ES-I3 (cell line): ENCODE measurements around the gene RAB3D.
"Not testable (repeated sequence)": the region's sequence is repeated elsewhere in the genome, so short reads cannot be mapped to it uniquely, and the experiment has no call there.

Experiments
- H3K36me3 ChIP-seq: 2 replicates; pipeline ENCODE4 v1.6.1; 2013; ENCODE audit warnings: mild to moderate bottlenecking, low read length, control low read depth, moderate library complexity; ENCODE audit not compliant: insufficient read depth
- H3K4me1 ChIP-seq: 2 replicates; pipeline ENCODE4 v1.6.1; 2013; ENCODE audit warnings: mild to moderate bottlenecking, control low read depth, low read length; ENCODE audit not compliant: insufficient read depth
- H3K9ac ChIP-seq: 2 replicates; pipeline ENCODE4 v1.6.1; 2013; ENCODE audit warnings: low read depth, mild to moderate bottlenecking, low read length, moderate library complexity
- H3K9me3 ChIP-seq: 2 replicates; pipeline ENCODE4 v1.6.1; 2013; ENCODE audit warnings: mild to moderate bottlenecking, low read length, moderate library complexity; ENCODE audit not compliant: control insufficient read depth, insufficient read depth

The RAB3D gene, protein sequence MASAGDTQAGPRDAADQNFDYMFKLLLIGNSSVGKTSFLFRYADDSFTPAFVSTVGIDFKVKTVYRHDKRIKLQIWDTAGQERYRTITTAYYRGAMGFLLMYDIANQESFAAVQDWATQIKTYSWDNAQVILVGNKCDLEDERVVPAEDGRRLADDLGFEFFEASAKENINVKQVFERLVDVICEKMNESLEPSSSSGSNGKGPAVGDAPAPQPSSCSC

DNA sequence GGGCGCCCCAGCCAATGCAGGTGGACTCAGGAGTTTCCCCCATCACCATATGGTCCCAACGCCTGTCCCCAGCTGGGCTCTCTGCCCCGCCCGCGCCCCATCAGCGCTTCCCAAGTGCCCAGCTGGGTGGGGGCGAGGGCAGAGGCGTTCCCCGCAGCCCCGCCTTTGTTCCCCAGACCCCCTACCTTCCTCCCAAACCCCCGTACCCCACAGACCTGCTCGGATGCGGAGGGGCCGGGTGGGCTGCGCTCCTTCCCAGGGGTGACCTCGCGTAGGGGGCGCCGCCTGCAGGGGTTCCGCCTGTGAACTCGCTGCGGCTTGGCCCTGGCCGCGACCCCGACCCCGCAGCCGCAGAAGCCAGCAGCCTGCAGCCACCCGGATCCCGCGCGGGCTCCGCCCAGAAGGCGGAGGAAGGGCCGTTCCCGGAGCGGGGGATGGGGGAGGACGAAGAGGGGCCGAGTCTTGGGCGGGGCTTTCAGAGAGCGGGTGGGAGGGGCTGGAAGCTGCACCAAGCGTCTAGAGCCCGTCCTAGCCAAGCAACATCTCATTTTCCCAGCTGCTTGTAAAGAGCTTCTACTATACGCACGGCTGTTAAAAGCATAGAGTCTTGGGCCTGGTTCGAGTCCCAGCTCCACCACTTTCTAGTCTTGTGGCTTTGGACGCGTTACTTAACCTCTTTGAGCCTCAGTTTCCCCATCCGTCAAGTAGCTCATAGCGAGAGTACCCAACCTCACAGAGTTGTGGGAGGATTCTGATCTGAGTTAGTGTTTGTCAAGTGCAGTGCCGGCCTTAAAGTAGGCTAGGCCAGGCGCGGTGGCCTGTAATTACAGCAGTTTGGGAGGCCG lies at the start of gene RAB3D:
TSS of gene RAB3D (minus strand) at position 404 of the 845 bp plus-strand sequence. CDS start 2,258 bp downstream, outside the sequence.
- H3K36me3 ChIP-seq = peaks cover 5% of the 10 kb centered on the region; the same call in 1 of the 2 replicates
- peak within 1 kb of the TSS; percentile 58 for H3K9ac ChIP-seq
- H3K9me3 ChIP-seq = no peaks in the 10 kb centered on the region
- H3K4me1 ChIP-seq = peaks cover 4% of the 10 kb centered on the region; the same call in 1 of the 2 replicates

DNA sequence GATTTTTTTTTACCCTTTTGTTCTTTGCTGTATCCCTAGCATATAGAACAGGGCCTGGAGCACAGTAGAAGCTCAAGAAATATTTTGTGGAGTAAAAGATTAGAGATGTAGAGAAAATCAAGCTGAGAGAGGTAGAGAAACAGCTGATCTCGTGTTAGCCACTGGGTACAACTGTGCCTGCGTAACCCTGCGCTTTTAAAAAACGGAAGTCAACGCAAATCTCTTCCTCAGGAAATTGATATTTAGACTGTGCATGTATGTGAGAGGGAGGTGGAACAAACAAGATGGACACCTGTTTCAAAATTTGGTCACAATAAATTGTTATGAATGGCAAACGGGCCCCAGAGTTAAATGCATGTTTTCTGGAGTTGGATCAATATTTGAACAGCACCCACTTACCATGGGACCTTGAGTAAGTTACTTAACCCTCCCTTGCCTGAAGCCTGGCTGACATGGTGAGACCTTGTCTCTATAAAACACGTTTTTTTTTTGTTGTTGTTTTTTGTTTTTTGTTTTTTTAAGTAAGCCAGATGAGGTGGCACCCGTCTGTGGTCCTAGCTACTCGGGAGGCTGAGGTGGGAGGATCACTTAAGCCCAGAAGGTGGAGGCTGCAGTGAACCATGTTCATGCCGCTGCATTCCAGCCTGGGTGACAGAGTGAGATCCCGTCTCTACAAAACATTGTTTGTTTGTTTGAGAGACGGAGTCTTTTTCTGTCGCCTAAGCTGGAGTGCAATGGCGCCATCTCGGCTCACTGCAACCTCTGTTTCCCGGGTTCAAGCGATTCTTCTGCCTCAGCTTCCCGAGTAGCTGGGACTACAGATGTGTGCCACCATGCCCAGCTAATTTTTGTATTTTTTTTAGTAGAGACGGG lies 47.9 kb upstream of the RAB3D start:
- H3K9ac ChIP-seq = no peak overlapping the region

DNA sequence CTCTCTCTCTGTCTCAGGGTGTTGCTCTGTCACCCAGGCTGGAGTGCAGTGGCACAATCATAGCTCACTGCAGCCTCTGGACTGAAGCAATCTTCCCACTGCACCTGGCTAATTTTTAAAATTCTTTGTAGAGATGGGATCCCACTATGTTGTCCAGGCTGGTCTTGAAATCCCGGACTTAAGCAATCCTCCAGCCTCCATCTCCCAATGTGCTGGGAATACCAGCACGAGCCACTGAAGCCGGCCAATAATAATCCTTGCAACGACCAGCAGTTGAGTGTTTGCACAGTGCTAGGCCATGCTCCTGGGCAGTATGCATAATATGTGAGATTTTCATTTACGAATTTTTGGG lies 45.3 kb upstream of the RAB3D start:
- Histone ChIP-seq H3K9me3 (no peaks in the 10 kb centered on the region), H3K36me3 (no peaks in the 10 kb centered on the region), H3K4me1 (no peaks in the 10 kb centered on the region), H3K9ac (peak overlapping the region; percentile 72; the same call in 1 of the 2 replicates)

More for the DNA sequence above, 47.9 kb upstream of the RAB3D start:
- Histone ChIP-seq H3K36me3 (no peaks in the 10 kb centered on the region), H3K4me1 (no peaks in the 10 kb centered on the region), H3K9me3 (no peaks in the 10 kb centered on the region)

DNA sequence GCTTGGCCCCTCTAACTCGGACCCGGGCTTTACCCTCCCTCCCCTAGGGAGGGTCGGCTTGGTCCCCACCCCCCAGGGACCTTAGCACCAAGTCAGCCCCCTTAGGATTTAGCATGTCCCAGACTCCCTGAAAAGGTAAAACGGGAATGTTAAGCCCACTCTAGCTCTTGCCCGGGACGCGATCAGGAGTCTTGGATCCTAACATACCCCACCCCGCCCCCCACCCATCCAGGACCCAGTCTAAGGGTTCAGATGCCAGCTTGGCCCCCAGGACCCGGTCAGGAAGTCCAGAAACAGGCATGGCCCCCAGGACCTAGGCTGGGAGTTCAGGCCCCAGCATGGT lies 44.2 kb upstream of the RAB3D start:
- H3K36me3 ChIP-seq = no peaks in the 10 kb centered on the region
- no peaks in the 10 kb centered on the region for H3K9me3 ChIP-seq
- peak overlapping the region; percentile 72 for H3K9ac ChIP-seq
- H3K4me1 ChIP-seq = no peaks in the 10 kb centered on the region

DNA sequence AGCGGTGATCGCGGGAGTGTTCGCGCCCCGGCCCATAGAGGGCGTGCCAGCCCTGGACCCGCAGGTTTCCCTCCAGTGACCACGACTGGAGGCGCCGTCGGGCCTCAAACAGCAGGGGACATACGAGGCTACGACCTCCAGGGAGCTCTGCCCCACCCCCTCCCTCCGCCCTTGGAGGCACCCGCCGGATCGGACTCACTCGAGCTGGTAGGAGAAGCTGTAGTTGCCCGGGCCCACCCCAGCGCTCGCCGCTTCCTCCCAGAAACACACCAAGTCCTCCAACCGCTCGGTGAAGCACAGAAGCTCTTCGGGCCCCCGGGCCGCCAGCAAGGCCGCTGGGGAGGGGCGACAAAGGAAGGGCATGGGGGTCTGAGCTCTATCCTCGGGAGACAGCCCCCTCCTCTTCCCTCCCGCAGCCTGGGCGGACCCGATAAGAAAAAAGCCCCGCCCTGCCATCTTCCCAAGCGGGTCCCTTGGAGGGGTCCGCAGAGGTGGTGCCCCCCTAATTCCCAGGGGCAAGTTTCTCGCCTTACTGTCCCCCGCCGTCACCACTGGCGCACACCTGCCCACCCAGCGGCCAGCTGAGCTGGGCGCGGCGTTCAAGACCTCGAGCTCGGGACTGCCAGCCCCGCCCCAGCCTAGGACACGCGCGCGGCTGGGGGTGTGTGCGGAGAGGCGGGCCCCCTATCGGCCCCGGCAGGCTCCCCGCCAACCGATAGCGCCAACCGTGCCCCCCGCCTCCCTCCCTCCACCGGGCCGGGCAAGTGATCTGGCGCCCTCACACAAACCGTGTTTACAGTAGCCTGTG lies 43.6 kb upstream of the RAB3D start:
- Histone ChIP-seq H3K36me3 (no peaks in the 10 kb centered on the region), H3K4me1 (no peaks in the 10 kb centered on the region), H3K9ac (peak overlapping the region; percentile 72), H3K9me3 (no peaks in the 10 kb centered on the region)

DNA sequence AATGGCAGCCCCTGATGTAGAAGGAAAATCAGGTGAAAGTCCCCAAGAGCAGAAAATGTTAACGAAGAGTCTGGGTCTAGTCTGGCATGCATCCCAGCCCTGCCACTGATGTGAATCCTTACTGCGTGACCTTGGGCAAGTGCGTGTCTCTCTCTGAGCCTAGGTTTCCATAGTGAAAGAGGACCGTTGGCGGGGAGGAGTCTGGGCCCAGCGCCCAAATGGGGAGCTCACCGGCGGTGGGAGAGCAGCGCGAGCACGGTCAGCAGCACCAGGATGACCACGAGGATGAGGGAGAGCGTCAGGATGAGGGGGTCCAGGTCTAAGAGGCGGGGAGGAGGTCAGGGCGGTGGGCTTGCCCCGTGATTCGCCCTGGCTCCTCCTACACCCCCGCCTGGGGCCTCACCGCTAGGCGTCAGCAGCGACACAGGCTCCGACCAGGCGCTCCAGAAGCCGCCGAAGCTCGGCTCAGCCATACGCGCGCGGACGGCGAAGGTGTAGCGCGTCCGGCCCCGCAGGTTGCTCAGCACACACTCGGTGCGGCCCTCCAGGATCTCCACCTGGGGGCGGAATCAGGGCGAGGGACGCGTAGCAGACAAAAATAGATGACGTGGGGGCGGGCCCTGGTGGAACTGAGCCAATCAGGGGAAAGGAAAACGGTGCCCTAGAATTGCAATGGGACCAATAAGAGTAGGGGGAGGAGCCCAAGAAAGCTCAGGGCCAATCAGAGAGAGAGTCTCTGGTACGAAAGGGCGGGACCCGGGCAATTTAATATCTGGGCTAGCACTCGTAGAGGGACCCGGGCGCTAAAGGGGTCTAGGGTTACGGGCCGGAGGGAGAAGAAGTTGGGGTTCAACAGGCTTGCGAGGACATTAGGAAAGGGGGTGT lies 41.4 kb upstream of the RAB3D start:
- no peaks in the 10 kb centered on the region for H3K36me3 ChIP-seq
- H3K9me3 ChIP-seq = no peaks in the 10 kb centered on the region
- no peaks in the 10 kb centered on the region; the same call in 1 of the 2 replicates for H3K4me1 ChIP-seq
- H3K9ac ChIP-seq = peak overlapping the region; percentile 84

DNA sequence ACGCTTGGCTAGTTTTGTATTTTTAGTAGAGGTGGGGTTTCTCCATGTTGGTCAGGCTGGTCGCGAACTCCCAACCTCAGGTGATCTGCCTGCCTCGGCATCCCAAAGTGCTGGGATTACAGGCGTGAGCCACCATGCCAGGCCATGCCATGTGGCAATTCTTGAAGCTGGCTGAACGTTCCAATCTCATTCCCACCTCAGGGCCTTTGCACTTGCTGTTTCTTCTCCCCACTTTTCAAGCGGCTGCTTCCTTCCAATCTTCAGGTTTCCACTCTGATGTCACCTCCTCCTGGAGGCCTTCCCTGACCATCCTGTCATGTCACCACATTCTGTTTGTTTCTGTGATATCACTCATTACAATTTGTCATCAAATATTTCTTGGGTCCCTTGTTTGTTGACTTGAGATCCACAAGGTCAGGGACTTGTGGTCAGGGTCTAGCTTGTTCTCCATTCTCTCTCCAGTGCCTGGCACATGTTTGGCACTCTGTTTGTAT lies 40.4 kb upstream of the RAB3D start:
- Histone ChIP-seq H3K4me1 (no peaks in the 10 kb centered on the region; the same call in 1 of the 2 replicates), H3K9ac (peak overlapping the region; percentile 84; the same call in 1 of the 2 replicates)

DNA sequence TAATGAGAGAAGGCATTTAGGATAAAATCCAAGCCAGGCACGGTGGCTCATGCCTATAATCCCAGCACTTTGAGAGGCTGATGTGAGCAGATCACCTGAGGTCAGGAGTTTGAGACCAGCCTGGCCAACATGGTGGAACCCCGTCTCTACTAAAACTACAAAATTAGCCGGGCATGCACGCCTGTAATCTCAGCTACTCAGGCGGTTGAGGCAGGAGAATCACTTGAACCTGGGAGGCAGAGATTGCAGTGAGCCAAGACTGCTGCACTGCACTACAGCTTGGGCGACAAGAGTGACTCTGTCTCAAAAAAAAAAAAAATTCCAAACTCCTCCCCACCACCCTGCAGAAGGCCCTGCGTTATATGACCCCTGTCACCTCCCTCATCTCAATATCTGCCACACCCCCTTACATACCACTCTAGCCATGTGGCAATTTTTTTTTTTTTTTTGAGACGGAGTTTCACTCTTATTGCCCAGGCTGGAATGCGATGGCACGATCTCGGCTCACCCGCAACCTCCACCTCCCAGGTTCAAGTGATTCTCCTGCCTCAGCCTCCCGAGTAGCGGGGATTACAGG lies 39.9 kb upstream of the RAB3D start:
- not testable (repeated sequence) for H3K9ac ChIP-seq, H3K9me3 ChIP-seq, H3K36me3 ChIP-seq, H3K4me1 ChIP-seq

More for the DNA sequence above, 40.4 kb upstream of the RAB3D start:
- Histone ChIP-seq H3K36me3 (no peaks in the 10 kb centered on the region), H3K9me3 (no peaks in the 10 kb centered on the region)

DNA sequence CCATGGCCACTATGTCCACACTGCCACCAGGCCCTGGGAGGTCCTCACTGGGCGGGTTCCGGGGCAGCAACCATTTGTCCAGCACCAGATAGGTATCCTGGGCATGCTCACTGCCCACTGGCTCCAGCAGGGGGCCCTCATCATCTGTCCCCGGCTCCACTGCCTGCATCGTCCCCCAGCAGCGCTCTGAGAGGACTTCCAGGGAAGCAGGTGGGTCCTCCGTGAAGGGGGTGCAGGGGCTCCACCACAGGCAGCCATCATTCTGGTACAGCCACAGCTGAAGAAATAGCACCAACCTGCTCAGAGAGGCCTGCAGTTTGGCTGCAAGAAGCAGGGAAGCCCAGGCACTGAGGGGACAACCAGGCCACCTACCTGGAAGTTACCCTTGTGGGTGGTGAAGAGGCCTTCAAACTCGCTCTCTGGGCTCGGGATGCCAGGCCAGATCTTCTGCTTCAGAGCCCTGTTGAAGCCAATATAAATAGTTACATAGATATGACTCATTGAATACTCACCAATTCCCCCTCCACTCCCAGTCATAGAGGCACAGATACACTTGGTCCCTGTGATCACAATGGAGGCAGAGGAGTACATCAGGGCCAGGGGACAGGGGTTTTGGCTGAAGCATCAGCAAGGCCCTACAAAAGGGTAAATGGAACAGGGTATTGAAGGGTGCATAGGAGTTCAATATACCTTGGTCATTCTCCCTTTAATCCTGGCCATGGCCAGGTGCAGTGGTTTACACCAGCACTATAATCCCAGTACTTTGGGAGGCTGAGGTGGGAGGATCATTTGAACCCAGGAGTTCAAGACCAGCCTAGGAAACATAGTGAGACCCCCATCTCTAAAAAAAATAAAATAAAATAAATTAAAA lies 39.1 kb upstream of the RAB3D start:
- Histone ChIP-seq H3K4me1 (no peaks in the 10 kb centered on the region; the same call in 1 of the 2 replicates), H3K9me3 (no peaks in the 10 kb centered on the region), H3K9ac (no peak overlapping the region), H3K36me3 (no peaks in the 10 kb centered on the region)

DNA sequence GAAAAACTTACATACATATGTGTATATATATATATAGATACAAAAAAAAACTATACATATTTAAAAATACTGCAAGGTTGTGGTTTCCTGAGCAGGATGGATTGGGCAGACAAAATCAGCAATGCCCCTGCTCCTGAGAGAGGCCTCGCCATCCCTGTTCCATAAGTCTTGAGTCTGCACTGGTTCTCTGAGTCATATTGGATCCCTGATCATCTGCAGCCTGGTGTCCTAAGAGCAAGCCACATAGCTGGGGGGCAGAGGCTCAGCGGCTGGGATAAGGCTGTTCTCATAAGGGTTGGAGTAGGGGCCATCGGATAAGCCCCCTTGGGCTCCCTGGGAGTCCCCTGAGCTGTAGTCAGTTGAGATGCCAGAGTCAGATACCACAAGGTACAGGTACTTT lies 38.3 kb upstream of the RAB3D start:
- no peak overlapping the region for H3K9ac ChIP-seq
- H3K9me3 ChIP-seq = no peaks in the 10 kb centered on the region
- H3K36me3 ChIP-seq = no peaks in the 10 kb centered on the region
- no peaks in the 10 kb centered on the region; the same call in 1 of the 2 replicates for H3K4me1 ChIP-seq

DNA sequence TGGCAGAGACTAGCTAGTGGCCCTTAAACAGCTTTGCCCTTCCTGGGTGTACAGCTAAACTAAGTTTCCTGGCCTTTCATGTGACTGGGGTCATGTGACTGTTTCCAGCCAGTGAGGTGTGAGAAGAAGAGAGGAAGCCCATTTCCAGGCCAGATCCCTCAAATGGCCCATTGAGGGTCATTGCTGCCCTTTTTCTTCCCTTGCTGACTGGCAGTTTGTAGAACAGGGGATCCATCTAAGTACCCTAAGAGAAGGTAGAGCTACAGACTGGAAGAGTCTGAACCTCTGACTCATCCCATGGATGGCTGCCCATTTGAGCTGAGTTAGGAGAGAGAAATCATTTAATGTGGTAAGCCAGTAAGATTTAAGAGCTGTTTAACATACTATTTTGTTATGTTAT lies 37.8 kb upstream of the RAB3D start:
- Histone ChIP-seq H3K9ac (no peak overlapping the region), H3K36me3 (no peaks in the 10 kb centered on the region), H3K4me1 (no peaks in the 10 kb centered on the region; the same call in 1 of the 2 replicates), H3K9me3 (no peaks in the 10 kb centered on the region)
